ENCODE results near the gene SSRP1. TPM values are rescaled to one million over a fixed set of nuclear protein-coding genes. Genes with fewer than 3 reads are reported as not detected.

Gene SSRP1
- total RNA-seq = 120 and 127 TPM in 2 replicates

- DNase-seq (peak; percentile 77), ATAC-seq (ENCODE audit: low read depth) (peak; percentile 97)
- H3K36me3 Mint-ChIP-seq (ENCODE audit: low read depth) = peaks cover 40% of the 10 kb centered on the region
- H3K4me3 Mint-ChIP-seq = peak within 1 kb of the TSS; percentile 94
- no peak for TF ChIP-seq CTCF (IDR thresholded peaks at IDR 0.05)
- ChIA-PET CTCF (interaction anchor here (1.1 to 2.0 kb wide), 2 partner anchors 10 to 158 kb away, joined by 4 to 8 read pairs; partner anchors contain the start of gene TNKS1BP1), POLR2A (interaction anchor here (0.7 to 4.2 kb wide), 18 partner anchors 10 to 406 kb away, joined by 3 to 92 read pairs (median 4); partner anchors contain the start of genes CLP1, SELENOH, TIMM10 and TNKS1BP1)
- intact Hi-C loops (cut with micrococcal nuclease) = loop anchor here (1.0 to 5.0 kb wide), 6 partner anchors 10 to 407 kb away; partner anchors contain the start of genes CLP1, MED19, SELENOH and TIMM10
- peaks cover 27% of the 10 kb centered on the region for H3K4me1 Mint-ChIP-seq
- peaks cover 2% of the 10 kb centered on the region for H3K27me3 Mint-ChIP-seq
- H3K9me3 Mint-ChIP-seq = no peaks in the 10 kb centered on the region
- H3K27ac Mint-ChIP-seq = peak within 1 kb of the TSS; percentile 98
Measured at GRCh38 chr11:57335343-57336110, at the start of gene SSRP1. Gene SSRP1 (minus strand): TSS chr11:57335892. CDS start chr11:57335121, 771 bp downstream.

GRCh38 chr11:57380975-57381374 lies 45.3 kb upstream of the SSRP1 start, which contains the start of gene PRG3:
Gene PRG3 (minus strand): TSS chr11:57381150. CDS start chr11:57380708, 442 bp downstream.
- ChIA-PET CTCF (no interaction called here), POLR2A (interaction anchor here (0.6 to 0.7 kb wide), 2 partner anchors 11 to 76 kb away, joined by 3 read pairs; no protein-coding TSS in a partner anchor)
- no peak for TF ChIP-seq CTCF (IDR thresholded peaks at IDR 0.05)
- Mint-ChIP-seq H3K27me3 (peaks cover 21% of the 10 kb centered on the region), H3K4me3 (no peak within 1 kb of the TSS), H3K36me3 (ENCODE audit: low read depth) (no peaks in the 10 kb centered on the region), H3K4me1 (no peaks in the 10 kb centered on the region), H3K9me3 (no peaks in the 10 kb centered on the region), H3K27ac (no peak within 1 kb of the TSS)
- intact Hi-C loops (cut with micrococcal nuclease) = no loop called here
- DNase-seq (no peak), ATAC-seq (ENCODE audit: low read depth) (no peak)

GRCh38 chr11:57379732-57380131 lies 44.0 kb upstream of the SSRP1 start:
- Mint-ChIP-seq H3K27ac (no peak overlapping the region), H3K4me3 (no peak overlapping the region), H3K4me1 (no peaks in the 10 kb centered on the region), H3K27me3 (peaks cover 19% of the 10 kb centered on the region), H3K9me3 (no peaks in the 10 kb centered on the region), H3K36me3 (ENCODE audit: low read depth) (no peaks in the 10 kb centered on the region)
- intact Hi-C loops (cut with micrococcal nuclease) = no loop called here
- no peak for DNase-seq
- POLR2A ChIA-PET = no interaction called here
- ATAC-seq (ENCODE audit: low read depth) = no peak
- CTCF ChIA-PET = no interaction called here
- no peak for TF ChIP-seq CTCF (IDR thresholded peaks at IDR 0.05)

- Mint-ChIP-seq H3K4me3 (no peak overlapping the region), H3K27me3 (peaks cover 19% of the 10 kb centered on the region), H3K4me1 (no peaks in the 10 kb centered on the region), H3K27ac (no peak overlapping the region), H3K9me3 (no peaks in the 10 kb centered on the region), H3K36me3 (ENCODE audit: low read depth) (no peaks in the 10 kb centered on the region)
- intact Hi-C loops (cut with micrococcal nuclease) = no loop called here
- no peak for TF ChIP-seq CTCF (IDR thresholded peaks at IDR 0.05)
- ATAC-seq (ENCODE audit: low read depth) (no peak), DNase-seq (no peak)
- ChIA-PET CTCF (no interaction called here), POLR2A (no interaction called here)
Measured at GRCh38 chr11:57378186-57378585, 42.5 kb upstream of the SSRP1 start.

- H3K27ac Mint-ChIP-seq = no peak overlapping the region
- intact Hi-C loops (cut with micrococcal nuclease) = no loop called here
- DNase-seq (no peak), ATAC-seq (ENCODE audit: low read depth) (no peak)
- H3K9me3 Mint-ChIP-seq = no peaks in the 10 kb centered on the region
- ChIA-PET POLR2A (no interaction called here), CTCF (no interaction called here)
- no peaks in the 10 kb centered on the region for H3K36me3 Mint-ChIP-seq (ENCODE audit: low read depth)
- peaks cover 15% of the 10 kb centered on the region for H3K27me3 Mint-ChIP-seq
- H3K4me3 Mint-ChIP-seq = no peak overlapping the region
- TF ChIP-seq CTCF (IDR thresholded peaks at IDR 0.05) = no peak
- no peaks in the 10 kb centered on the region for H3K4me1 Mint-ChIP-seq
Measured at GRCh38 chr11:57377107-57377506, 41.4 kb upstream of the SSRP1 start.
